ENCODE data around the gene INPPL1.
A peak's percentile ranks its signal among the peaks of the same experiment; 100 is the strongest.

GRCh38 chr11:72223615-72224563, 678 bp upstream of the INPPL1 start:
- TF ChIP-seq POLR2A (IDR thresholded peaks at IDR 0.05), result peak in 1 of 2 donors; percentile 22
- TF ChIP-seq EP300 (IDR thresholded peaks at IDR 0.05), result no peak

All from suprapubic skin (tissue), 2 donors.